K562 (cell line): ENCODE measurements around the gene DAPK1. TPM values are rescaled to one million over a fixed set of nuclear protein-coding genes. Genes with fewer than 3 reads are reported as not detected.

ENCODE experiments used
- ATAC-seq: fragments of 200-7000 bp; cut with Tn5 transposase; 3 replicates; pipeline ENCODE4 v1.9.1; 2020; ENCODE audit warnings: moderate library complexity
- BruUV-seq: library from RNA; stranded (reverse); fragments of 400-500 nt; replicated peaks from 2 replicates; lab custom pipeline; 2021; lab: Mats Ljungman, UMichigan
- CTCF ChIA-PET: fragments of 300-600 bp; formaldehyde crosslinking; extraction: SDS; loops from one replicate; lab custom pipeline; 2021; ENCODE audit warnings: low intra/inter-chr PET ratio; lab: Yijun Ruan, JAX
- POLR2A ChIA-PET: fragments of 300-600, 350-650 bp; sonication (Branson Sonifier 250); formaldehyde crosslinking; extraction: SDS; loops from one replicate; lab custom pipeline; 2021; ENCODE audit warnings: antibody characterized with exemption, inconsistent platforms; lab: Yijun Ruan, JAX
- DNase-seq, 4 experiments: peaks; one replicate each; pipeline versions ENCODE4 v3.0.0 to v3.0.0-alpha.2; 2011 to 2018; ENCODE audit warnings: low spot score in 3 of 4, mixed read lengths in 3 of 4; ENCODE audit errors: extremely low read depth in 1 of 4
- FAIRE-seq: peaks from 2 replicates; lab custom pipeline; 2011; peaks lifted over from hg19 to GRCh38; lab: Jason Lieb, UNC
- H2AFZ ChIP-seq: 2 replicates; pipeline ENCODE4 v1.6.0; 2011; ENCODE audit warnings: low read depth, low read length, control low read depth, inconsistent platforms
- H3K27ac ChIP-seq: fragments of 200-600 bp; 3 replicates; pipeline ENCODE4 v1.8.0; 2011; ENCODE audit warnings: low read depth, mild to moderate bottlenecking, control low read depth, inconsistent platforms, low read length, moderate library complexity, mixed read lengths; ENCODE audit errors: extremely low read depth
- H3K27me3 ChIP-seq, 2 experiments: fragments of 300-600 bp in 1 of 2; 2 replicates in 1 of 2; 3 replicates in 1 of 2; pipeline versions ENCODE4 v1.6.0 to v1.8.0; 2011; ENCODE audit warnings: inconsistent platforms in 2 of 2, low read length in 2 of 2, mild to moderate bottlenecking in 1 of 2, mixed read lengths in 1 of 2, moderate library complexity in 1 of 2; ENCODE audit not compliant: control insufficient read depth in 2 of 2, insufficient read depth in 2 of 2
- H3K36me3 ChIP-seq: fragments of 300-600 bp; 3 replicates; pipeline ENCODE4 v1.8.0; 2011; ENCODE audit warnings: mild to moderate bottlenecking, low read length, inconsistent platforms; ENCODE audit not compliant: control insufficient read depth, insufficient read depth
- H3K4me1 ChIP-seq, 2 experiments: fragments of 200-600 bp in 1 of 2; replicated peaks in 1 of 2; 2 replicates in 1 of 2; 3 replicates in 1 of 2; pipeline versions ENCODE4 v1.5.1 to v1.8.0; 2011; ENCODE audit warnings: inconsistent platforms in 2 of 2, low read length in 2 of 2, mild to moderate bottlenecking in 1 of 2, mixed read lengths in 1 of 2, moderate library complexity in 1 of 2; ENCODE audit not compliant: control insufficient read depth in 2 of 2, insufficient read depth in 2 of 2
- H3K4me2 ChIP-seq: 2 replicates; pipeline ENCODE4 v1.6.1; 2011; ENCODE audit warnings: low read length, control low read depth, inconsistent platforms, mixed read lengths; ENCODE audit not compliant: insufficient read depth
- H3K4me3 ChIP-seq: fragments of 200-600 bp; sonication (generic), shearing (Covaris generic); 2 replicates; pipeline ENCODE4 v1.5.1; 2016; ENCODE audit warnings: control low read depth, inconsistent platforms
- H3K79me2 ChIP-seq: fragments of 200-600 bp; 3 replicates; pipeline ENCODE4 v1.8.0; 2011; ENCODE audit warnings: low read length, inconsistent platforms; ENCODE audit not compliant: control insufficient read depth, insufficient read depth
- H3K9ac ChIP-seq, 2 experiments: 2 replicates each; pipeline versions ENCODE4 v1.6.0 to v1.6.1; 2011; ENCODE audit warnings: low read depth in 2 of 2, low read length in 2 of 2, control low read depth in 1 of 2, inconsistent platforms in 1 of 2, mild to moderate bottlenecking in 1 of 2, mixed read lengths in 1 of 2; ENCODE audit not compliant: insufficient read depth in 1 of 2
- H3K9me1 ChIP-seq: one replicate; pipeline ENCODE4 v1.6.0; 2011; ENCODE audit warnings: inconsistent platforms, mild to moderate bottlenecking, low read length, moderate library complexity; ENCODE audit not compliant: control insufficient read depth, insufficient read depth
- H3K9me3 ChIP-seq: replicated peaks from 2 replicates; pipeline ENCODE4 v1.5.1; 2011; ENCODE audit warnings: low read depth, low read length, inconsistent platforms; ENCODE audit not compliant: control insufficient read depth, insufficient read depth
- H4K20me1 ChIP-seq: replicated peaks from 2 replicates; pipeline ENCODE4 v1.6.1; 2011; ENCODE audit warnings: low read length, inconsistent platforms, mixed read lengths; ENCODE audit not compliant: control insufficient read depth, insufficient read depth
- BCOR ChIP-seq: fragments of 450-650 bp; IDR thresholded peaks from 2 replicates; pipeline ENCODE4 v1.6.1; 2016
- HDAC6 ChIP-seq: IDR thresholded peaks from 2 replicates; pipeline ENCODE4 v1.6.1; 2012; ENCODE audit warnings: low read depth, mild to moderate bottlenecking, control low read depth, inconsistent platforms, low read length, moderate library complexity
- JUND ChIP-seq, 2 experiments: IDR thresholded peaks; 2 replicates in 1 of 2; 3 replicates in 1 of 2; pipeline ENCODE4 v1.6.1; 2011; ENCODE audit warnings: borderline replicate concordance in 2 of 2, low read depth in 2 of 2, low read length in 2 of 2, improper control_type of control experiment in 1 of 2, missing biosample characterization in 1 of 2, missing genetic modification characterization in 1 of 2, missing genetic modification reagents in 1 of 2
- LEF1 ChIP-seq: fragments of 450-650 bp; IDR thresholded peaks from 2 replicates; pipeline ENCODE4 v1.6.1; 2016; ENCODE audit warnings: mild to moderate bottlenecking
- TAF15 ChIP-seq: fragments of 200-400 bp; formaldehyde crosslinking; IDR thresholded peaks from 2 replicates; pipeline ENCODE4 v1.6.1; 2017; ENCODE audit warnings: mild to moderate bottlenecking, low read depth, low read length, moderate library complexity
- whole genome bisulfite sequencing: fragments of 100-300 bp; shearing (Covaris generic); methylation state at CpG from one replicate; pipeline ENCODE4 v1.1.6; 2016; ENCODE audit warnings: low coverage, mixed read lengths; ENCODE audit not compliant: insufficient coverage; ENCODE audit errors: missing lambda C conversion rate; 5-methylcytosine and 5-hydroxymethylcytosine counted together
- in situ Hi-C: fragments of 300-500 bp; cut with MboI; formaldehyde crosslinking; loops from 4 replicates; pipeline ENCODE4 v1.15.0; 2018; ENCODE audit warnings: inconsistent platforms, mixed read lengths
- intact Hi-C: fragments of 100-400 bp; cut with micrococcal nuclease; formaldehyde crosslinking; loops from 2 replicates; pipeline ENCODE4 v1.14.2; 2022
- polyA plus RNA-seq, 8 experiments: library from polyadenylated mRNA; depleted of rRNA in 4 of 8; stranded (reverse) in 5 of 8; unstranded in 3 of 8; fragments of >200 nt; fragmentation: Nextera tagmentation in 2 of 8; fragmentation: Illumina TruSeq in 1 of 8; extraction: Ambion mirVana in 2 of 8; extraction: Trizol in 1 of 8; gene quantifications; 2 replicates each; pipeline versions ENCODE4 v1.2.1 to v1.2.3, GENCODE V29; 2011 to 2014; ENCODE audit warnings: inconsistent platforms in 1 of 8, missing spikeins in 1 of 8
- total RNA-seq, 7 experiments: library from RNA; depleted of rRNA in 6 of 7; stranded (reverse); fragments of >200 nt in 6 of 7; fragmentation: Illumina TruSeq in 2 of 7; extraction: Trizol in 2 of 7; gene quantifications; 2 replicates each; pipeline versions ENCODE4 v1.2.1 to v1.2.3, GENCODE V29; 2011 to 2021; ENCODE audit warnings: low replicate concordance in 1 of 7

DAPK1 gene
- total and polyA plus RNA-seq, 9 of the 15 experiments (the other 6 are each of a cell fraction or from before 2014, with no cell fraction given): 1.7 to 26.4 (median 15.8) TPM

- Histone ChIP-seq H3K9me3 (no peaks in the 10 kb centered on the region), H4K20me1 (peaks cover 3% of the 10 kb centered on the region), H3K9me1 (no peaks in the 10 kb centered on the region)
- no TSS peak for BruUV-seq
- peak; percentile 26 for FAIRE-seq
- TF ChIP-seq TAF15 (no peak), JUND (IDR thresholded peaks at IDR 0.05; ENCODE audit: borderline replicate concordance, low read depth, low read length) (no peak), JUND (tag; IDR thresholded peaks at IDR 0.05; ENCODE audit: borderline replicate concordance, low read depth, low read length) (no peak), BCOR (no peak), HDAC6 (no peak), LEF1 (no peak)
- TF ChIP-seq, all 486 proteins: peak for 0
- DNase-seq (no peak), ATAC-seq (no peak)
- CTCF ChIA-PET: no interaction called here
- Histone ChIP-seq H3K9ac (no peak overlapping the region), H3K27ac (no peak overlapping the region), H3K4me1 (peaks cover 13 to 28% of the 10 kb centered on the region in 2 experiments), H3K27me3 (no peaks in the 10 kb centered on the region), H3K79me2 (peaks cover 3% of the 10 kb centered on the region; the same call in 1 of the 3 replicates), H2AFZ (no peak overlapping the region), H3K4me2 (no peak overlapping the region; the same call in 1 of the 2 replicates), H3K4me3 (no peak overlapping the region), H3K36me3 (no peaks in the 10 kb centered on the region)
- in situ Hi-C loops (no loop called here), intact Hi-C loops (no loop called here)
- WGBS: 39% methylated on average over 10 of the region's 13 CpGs
- POLR2A ChIA-PET: interaction anchor here (1.4 kb wide), 1 partner anchor 10 kb away, joined by 5 read pairs; no protein-coding TSS in a partner anchor
These were observed 100.2 kb downstream of the DAPK1 start for GRCh38 chr9:87597710-87598443.
